SHP77 (cell line): Measurements from ENCODE around the gene MCC.
"Not testable (repeated sequence)": the region's sequence is repeated elsewhere in the genome, so short reads cannot be mapped to it uniquely, and the experiment has no call there.

Experiments
- DNase-seq, 2 experiments: peaks; one replicate each; lab custom pipeline; 2025; lab: John Stamatoyannopoulos, UW

Gene MCC

DNA sequence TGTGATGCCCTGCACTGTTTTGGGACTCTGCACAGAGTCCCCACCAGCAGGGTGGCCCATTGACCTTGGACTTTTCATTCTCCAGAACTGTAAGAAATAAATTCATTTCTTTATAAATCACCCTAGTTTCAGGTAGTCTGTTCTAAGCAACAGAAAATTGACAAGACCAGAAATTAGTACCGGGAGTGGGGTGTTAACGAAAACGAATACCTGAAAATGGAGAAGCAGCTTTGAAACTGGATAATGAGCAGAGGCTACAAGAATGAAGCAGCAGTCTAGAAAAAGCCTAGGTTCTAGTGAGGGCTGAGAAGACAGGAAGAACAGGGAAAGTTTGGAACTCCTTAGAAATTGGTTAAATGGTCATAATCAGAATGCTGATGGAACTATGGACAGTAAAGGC is 2.1 kb upstream of the MCC start:
- DNase-seq = no peak

DNA sequence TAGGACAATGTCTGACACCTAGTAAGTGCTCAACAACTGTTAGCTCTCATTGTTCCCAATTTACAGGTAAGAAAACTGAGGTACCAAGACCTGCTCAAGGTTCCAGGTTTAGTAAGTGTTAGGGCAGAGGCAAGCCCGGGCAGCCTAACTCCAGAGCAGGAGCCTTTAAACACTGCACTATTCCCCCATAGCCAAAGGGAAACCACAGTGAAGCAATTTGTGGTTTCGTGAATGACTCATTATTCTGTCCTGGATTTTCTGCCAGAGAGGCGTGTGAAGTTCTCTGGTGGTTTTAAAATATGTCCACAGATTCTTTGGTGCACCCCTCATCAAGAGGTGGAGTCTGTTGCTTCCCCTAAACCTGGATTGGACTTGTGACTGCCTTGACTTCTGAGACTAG is 1.0 kb upstream of the MCC start:
- DNase-seq = no peak

DNA sequence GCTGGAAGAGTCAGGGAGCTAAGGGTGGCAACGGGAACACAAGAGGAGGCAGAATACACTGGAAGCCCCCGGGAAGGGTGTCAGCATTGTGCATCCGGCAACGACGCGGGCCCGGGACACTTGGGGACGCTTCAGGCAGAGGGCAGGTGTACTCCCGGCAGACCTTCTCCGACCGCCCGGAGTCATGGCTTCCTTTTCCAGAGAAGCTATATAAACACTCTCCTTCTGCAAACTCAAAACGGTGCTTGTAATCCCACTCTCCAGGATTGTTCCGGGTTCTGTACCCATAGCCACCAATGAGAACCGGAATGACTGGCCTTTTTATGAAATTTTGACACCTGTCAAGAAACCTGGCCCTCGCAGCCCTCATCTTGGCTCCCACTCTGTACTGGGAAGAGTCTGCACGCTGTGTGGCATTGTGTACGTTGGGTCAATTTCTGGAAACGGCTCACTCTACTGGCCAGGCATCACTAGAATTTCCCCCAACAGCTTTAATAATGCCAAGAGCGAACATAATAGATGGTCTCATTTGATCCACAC is 462 bp upstream of the MCC start:
- DNase-seq = no peak

DNA sequence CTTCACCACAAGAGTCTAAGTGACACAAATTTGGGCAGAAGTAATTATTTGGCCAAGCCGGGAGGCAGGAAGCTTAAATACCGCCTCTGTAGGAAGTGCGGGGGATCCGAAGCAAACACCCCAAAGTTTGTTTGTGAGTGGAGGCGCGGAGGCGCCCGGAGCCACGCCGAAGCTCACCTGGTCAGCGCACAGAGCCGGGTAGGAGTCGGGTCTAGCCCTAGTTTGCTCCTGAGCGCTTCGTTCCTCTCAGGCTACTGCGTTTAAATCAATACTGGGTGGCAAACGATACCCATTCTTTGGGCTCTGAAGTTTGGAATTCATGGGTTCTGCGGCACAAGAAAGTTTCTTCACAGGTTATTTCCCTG is 855 bp downstream of the MCC start:
- DNase-seq = no peak

DNA sequence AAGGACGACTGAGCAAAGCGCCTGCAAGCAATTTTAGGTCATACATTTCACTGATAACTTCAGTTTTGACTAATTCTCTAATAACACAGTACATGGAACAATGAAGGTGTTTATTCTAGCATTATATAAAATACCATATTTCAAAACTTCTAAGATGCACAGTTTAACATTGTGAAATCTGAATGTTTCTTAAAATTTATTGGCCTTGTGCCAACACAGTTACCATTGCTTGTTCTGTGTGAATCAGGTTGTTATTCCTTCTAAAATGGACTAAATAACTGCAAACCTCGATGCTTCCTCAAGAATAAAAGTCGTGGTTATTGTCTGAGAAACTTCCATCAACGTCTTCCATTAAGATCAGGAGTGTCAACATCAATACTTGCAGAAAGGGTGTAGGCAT is 8.0 kb downstream of the MCC start:
- no peak for DNase-seq

DNA sequence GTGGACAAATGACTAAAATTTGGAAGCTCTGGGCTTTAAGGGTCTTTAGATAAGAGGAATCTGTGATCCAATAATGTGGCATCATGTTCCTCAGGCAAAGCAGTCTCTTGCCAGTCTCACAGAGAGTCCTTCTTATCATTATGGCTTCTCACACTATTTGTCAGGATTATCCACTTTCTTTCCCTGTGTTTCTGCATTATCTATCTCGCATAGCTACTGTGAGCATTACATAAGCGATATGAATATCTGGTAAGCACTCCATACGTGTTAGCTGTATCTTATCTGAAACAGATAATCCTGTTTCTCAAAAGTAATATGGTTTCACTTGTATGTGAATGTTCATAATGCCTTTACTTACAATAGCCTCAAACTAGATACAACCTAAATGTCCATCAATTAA is 9.6 kb downstream of the MCC start:
- no peak for DNase-seq

DNA sequence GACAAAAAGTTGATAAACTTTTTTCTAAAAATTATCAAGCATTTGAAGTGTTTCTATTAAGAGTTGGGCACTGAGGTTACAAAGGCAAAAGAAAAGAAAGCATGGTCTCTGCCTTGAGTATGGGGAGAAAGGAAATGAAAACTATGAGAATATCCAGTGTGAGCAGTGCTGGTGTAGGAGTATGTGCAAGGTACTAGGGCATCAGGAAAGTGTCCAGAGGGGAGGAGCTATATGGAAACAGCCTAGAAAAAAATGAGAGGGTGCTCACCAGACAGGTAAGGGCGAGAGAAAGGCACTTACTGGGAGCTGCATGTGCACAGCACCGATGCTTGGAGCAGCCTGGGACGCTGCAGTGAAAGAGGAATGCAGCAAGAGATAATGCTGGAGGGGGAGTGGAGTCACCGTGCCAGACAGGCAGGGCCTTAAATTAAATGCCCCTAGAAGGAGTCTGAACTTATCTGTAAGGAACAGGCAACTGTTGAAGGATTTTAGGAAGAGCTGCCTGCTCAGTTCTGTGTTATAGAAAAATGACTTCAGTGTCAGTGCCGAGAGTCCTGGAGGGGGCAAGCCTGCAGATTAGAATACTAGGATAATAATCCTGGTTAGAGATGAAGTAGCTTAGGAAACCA is 14.0 kb downstream of the MCC start:
- no peak for DNase-seq

DNA sequence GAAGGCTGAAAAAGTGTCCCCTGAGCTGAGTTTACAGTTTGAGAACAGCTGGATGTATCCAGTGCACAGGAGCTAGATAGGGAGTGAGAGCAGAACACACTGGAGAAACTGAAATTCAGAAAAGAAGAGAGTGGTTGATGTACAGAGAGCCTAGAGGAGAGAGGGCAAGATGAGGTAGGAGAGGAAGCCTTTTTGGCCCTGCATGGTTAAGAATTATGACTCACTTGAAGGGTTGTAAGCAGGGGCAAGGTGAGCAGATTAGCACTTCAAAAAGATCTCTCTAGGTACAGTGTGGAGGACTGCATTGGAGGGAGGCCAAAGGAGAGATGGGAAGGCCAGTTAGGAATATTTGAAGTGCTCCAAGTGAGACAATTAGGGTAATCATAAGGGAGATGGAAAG is 25.2 kb downstream of the MCC start:
- no peak for DNase-seq

DNA sequence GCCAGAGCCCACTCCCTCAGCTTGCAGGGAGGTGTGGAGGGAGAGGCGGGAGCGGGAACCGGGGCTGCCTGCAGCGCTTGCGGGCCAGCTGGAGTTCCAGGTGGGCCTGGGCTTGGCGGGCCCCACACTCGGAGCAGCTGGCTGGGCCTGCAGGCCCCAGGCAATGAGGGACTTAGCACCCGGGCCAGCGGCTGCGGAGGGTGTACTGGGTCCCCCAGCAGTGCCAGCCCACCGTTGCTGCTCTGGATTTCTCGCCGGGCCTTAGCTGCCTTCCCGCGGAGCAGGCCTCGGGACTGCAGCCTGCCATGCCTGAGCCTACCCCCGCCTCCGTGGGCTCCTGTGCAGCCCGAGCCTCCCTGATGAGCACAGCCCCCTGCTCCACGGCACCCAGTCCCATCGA is 31.1 kb downstream of the MCC start:
- DNase-seq = not testable (repeated sequence)

DNA sequence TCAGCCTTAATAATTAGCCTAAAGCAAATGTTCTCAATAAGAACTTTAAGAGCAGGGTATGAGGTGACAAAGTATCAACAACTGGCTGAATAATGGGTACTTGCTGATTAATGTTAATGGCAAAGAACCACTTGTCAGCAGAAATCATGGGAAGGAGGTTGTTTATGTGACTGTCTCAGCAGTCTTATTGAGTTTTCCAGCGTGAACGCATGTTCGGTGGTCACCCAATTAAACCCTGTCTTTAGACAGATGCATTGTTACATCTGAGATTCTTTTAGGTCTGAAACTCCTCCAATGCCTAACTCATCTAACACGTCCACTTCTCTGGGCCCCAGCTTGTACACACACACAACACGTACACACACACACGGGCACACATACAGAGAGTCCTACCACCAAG is 35.3 kb downstream of the MCC start:
- no peak for DNase-seq

DNA sequence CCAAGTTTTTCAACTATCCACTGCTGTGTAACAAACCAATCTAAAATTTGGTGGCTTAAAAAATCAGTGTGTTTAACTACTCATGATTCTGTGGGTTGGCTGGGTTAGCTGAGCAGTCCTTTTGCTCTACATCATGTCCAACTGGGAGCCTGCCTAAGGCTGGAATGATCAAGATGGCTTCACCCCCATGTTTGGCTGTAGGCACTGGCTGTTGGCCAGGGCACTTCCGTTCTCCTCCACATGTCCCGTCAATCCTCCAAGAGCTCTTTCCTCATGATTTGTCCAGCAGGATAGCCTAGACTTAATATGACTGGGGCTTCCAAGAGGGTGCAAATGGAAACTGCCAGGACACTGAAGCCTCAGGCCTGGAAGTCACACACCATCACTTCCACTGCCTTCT is 36.5 kb downstream of the MCC start:
- DNase-seq = no peak

DNA sequence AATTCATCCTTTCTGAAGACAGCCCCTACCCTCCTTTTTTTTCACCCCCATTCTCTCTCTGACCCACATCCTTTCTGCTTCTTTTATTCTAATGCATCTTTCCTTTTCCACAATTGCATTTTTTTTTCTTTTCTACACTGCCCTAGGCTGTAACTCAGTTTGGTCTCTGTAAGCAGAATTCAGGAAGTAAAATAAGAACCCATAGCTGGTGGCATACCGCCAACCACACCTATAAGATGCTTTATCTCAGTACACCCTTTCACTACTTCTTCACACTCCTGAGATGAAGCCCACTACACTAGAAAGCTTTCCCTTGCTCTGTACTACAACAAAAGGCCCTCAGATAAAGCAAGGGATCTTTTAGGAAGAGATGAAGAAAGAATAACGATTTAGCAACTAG is 37.3 kb downstream of the MCC start:
- DNase-seq = no peak

DNA sequence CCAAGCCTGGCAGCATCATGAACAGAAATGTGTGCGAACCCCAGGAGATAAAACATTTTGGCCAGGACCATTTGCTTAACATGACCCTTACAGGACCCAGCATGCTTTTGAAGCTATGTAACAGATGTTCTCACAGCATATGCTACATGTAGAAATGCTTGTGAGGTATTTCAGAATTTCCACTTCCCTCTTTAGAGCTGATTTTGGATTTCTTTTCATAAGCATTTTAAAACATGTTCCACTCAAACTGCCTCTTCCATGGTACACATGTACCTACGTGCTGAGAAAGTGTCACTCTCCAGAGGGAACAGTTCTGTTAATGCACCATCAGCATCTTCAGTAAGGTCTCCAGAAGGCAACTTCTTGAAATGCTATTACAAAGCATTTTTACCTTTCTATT is 37.8 kb downstream of the MCC start:
- DNase-seq = no peak

DNA sequence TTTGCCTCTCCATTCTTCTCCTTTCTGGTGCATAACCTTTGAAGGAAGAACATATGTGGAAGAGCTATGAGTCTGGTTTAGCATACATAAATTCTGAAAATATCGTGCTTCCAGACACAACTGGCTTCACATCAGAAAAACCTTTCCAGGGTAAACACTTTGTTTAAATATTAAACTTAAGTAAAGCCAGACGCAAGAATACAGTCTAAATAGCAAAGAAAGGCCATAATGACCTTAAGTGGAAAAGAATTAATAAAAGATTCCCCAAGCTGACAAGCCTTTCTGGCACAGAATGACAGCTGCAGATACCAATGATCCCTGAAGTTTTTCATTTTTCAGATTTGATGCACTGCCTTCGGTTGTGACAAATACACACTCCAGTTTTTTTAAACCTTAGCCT is 40.0 kb downstream of the MCC start:
- no peak for DNase-seq

DNA sequence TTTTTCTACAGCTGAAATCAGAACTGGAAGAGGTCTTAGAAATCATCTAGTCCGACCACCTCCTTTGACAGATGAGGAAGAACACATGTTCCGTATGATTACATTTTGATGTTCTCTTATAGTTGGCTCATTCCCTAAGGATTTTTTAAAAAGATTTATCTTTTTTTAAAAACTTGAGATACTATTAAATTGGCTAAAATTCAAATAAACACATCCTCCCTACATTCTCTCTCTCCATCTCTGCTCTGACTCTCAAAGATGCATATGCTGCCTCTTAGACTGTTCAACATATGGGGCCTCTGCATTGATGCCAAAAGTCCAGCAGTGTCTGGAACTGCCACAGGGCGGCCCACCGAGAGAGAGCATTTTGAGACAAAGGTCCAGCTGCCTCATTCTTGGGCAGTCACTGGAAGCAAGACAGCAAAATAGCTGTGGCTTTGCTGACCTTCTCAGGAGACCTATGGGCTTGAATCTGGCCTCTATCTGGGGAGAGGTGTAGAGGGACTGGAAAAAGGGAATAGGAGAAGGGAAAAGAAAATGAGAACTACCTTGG is 40.7 kb downstream of the MCC start:
- peak in 1 of 2 experiments; percentile 10 for DNase-seq

DNA sequence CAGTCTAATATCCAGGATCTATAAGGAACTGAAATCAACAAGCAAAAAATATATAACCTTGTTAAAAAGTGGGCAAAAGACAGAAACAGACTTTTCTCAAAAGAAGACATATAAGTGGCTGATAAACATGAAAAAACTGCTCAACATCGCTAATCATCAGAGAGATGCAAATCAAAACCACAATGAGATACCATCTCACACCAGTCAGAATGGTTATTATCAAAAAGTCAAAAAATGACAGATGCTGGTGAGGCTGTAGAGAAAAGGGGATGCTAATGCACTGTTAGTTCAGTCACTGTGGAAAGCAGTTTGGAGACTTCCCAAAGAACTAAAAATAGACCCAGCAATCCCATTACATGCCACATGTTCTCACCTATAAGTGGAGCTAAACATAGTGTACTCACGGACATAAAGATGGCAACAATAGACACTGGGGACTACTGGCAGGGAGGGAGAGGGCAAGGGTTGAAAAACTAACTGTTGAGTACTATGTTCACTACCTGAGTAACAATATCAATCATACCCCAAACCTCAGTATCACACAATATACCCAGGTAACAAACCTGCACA is 41.8 kb downstream of the MCC start:
- no peak for DNase-seq

DNA sequence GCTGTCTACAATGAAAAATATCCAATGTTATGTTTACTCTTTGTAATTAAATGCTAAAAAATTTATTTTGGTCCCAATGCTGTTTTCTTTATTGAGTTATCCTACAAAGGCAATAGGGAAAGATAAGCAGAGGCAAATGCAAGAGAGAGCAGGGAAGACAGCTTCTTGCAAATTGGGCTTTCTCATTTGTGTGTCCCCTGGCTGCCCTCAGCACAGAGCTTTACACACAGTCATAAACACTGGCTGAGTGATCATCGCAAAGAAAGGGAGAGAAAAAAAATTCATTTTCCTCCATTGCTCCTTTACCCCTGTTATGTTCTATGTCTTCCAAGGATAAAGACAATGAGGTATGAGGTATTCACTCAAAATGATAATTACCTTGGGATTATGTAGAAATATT is 51.1 kb downstream of the MCC start:
- no peak for DNase-seq

DNA sequence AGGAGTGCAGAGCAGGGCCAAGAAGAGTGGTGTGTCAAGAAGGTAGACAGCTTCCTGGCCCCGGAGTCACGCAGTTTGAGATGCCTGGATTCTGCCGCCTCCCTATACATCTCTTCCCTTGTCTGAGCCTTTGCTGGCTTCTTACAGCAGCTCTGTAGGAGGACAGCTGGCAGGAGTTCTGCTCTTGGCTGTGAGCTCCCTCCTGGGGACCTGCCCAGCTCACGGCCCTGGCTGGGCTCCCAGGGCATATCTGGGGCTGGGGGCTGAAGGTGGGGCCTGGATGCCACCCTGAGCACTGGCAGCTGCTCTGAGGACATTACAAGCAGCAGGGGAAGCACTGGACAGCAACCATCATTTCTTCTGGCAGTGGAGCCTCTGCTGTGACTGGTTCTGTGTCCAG is 52.7 kb downstream of the MCC start:
- DNase-seq = no peak

DNA sequence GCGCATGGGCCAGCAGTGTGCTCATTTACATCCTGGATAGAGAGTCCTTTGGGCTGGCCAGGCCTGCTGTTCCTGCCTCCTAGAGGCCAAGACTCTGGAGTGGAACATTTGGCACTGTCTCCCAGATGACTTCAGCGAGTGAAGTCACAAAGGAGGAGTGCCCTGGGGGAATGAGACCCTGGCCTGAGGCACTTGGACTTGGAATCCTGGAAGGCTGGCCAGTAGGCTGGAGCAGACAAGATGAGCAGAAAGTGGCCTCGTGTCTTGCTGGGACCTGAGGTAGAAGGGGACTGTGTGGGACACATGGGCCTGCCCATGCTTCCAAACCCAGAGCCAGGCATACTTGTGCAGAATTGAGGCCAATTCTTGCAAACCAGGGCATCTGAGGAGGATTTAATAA is 53.4 kb downstream of the MCC start, which contains the start of gene TSSK1B:
TSS of gene TSSK1B (minus strand) at position 101 of the 400 bp plus-strand sequence. CDS start 150 bp downstream, outside the sequence.
- DNase-seq = no peak

DNA sequence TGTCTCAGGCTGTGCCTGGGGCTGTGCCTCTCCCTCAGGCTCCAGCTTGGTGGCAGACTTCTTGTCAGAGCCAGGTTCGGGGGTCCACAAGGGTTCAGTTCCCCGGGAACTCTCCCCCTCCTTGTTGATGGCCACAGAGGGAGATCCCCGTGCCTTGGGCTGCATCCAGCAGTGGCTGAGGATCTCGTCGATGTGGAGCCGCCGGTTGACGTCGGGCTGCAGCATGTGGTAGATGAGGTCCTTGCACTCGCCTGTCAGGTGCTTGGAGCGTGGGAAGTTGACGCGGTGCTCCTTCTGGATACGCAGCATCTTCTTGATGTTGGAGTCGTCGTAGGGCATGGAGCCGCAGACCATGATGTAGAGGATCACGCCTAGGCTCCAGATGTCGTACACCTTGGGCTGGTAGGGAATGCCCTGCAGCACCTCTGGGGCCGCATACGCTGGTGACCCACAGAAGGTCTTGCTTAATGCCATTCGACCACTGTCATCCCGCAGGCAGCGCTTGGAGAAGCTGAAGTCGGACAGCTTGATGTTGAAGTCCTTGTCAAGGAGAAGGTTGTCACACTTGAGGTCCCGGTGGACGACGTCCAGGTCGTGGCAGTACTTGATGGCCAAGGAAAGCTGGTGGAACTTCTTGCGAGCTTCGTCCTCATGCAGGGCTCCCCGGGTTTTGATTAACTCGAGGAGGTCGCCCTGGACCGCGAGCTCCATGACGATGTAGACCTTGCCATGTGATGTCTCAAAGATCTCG is 54.2 kb downstream of the MCC start:
- DNase-seq = no peak

DNA sequence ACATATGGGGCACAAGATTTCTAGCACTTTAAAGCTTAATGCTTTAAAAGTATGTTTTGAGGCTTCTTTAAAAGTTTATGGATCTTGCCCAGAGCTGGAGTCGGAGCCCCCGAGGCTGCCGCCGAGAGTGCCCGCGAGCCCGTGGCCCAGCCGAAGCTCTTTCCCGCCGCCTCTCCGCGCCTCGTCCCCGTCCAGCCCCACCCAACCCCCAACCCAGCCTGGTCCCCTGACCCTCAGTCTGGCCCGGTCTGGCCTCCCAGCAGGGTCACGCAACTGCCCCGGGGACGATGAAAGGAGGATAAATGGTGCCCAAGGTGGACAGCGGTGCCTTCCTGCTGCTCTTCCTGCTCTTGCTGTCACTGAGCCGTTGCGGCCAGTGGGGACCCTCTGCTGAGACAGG is 55.2 kb downstream of the MCC start:
- DNase-seq = no peak

DNA sequence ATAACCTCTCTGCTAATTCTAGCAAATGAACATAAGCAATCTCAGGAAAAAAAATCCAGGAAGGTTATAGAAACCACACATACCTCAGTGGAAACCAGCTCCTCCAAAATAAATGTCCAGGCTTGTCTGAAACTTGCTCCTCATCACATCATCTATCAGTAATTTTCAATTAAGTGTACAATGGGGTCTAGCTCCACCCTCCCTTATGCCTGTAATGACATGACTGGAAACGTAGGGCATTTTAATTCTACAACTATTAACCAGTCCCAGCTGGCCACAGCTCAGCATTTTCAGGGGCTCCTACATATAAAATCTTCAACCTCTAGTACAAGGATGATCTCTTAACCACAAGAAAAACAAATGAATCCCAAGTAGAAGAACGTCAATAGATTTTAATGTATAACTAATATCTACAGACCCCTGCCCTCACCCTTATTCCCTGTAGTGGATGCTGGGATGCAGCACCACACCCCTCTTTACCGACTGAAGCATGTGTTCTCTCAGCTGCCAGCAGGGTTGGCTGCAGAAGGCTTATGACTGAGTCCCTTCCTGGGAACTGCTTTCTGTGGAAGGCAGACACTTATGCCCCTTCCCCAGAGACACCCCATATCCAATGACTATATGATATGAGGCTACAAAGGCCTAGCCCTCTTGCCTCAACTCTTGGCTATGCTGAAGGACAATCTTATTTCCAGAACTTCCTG is 60.2 kb downstream of the MCC start:
- no peak for DNase-seq
